ENCODE measurements around the gene SSMEM1. TPM values are rescaled to one million over a fixed set of nuclear protein-coding genes. Genes with fewer than 3 reads are reported as not detected.

The SSMEM1 gene
- total RNA-seq, 1 experiment from 2014 or later = not detected

GRCh38 chr7:130263130-130263529, 55.5 kb downstream of the SSMEM1 start:
- no peak overlapping the region for H3T11ph ChIP-seq (ENCODE audit: low read length)
- no peaks in the 10 kb centered on the region for H3K9me3 ChIP-seq (ENCODE audit: control insufficient read depth, low read depth, low read length)
- no CpG with 5 or more reads among the region's 2 CpGs for WGBS (ENCODE audit: extremely low coverage, insufficient read length, low lambda C conversion rate)
- H2BK12ac ChIP-seq (ENCODE audit: insufficient read length, low read depth, low read length) = no peak overlapping the region
- no peak overlapping the region for H2BK120ac ChIP-seq (ENCODE audit: low read depth, low read length, poor library complexity, severe bottlenecking)
- no peak overlapping the region for H4K91ac ChIP-seq (ENCODE audit: insufficient read length, low read depth, low read length)
- H4K8ac ChIP-seq (replicated peaks; ENCODE audit: insufficient read length, low read depth, low read length) = no peak overlapping the region
- Mint-ChIP-seq H3K27ac (no peak overlapping the region), H3K27me3 (ENCODE audit: low read depth) (peaks cover 8% of the 10 kb centered on the region), H3K9me3 (peaks cover 5 to 14% of the 10 kb centered on the region in 2 experiments; a peak in 4 of 5 replicates), H3K36me3 (ENCODE audit: insufficient read depth in 1 of 3, low read depth in 3 of 3) (peaks cover 2 to 15% (median 12%) of the 10 kb centered on the region in 3 experiments; a peak in 6 of 7 replicates), H3K4me3 (no peak overlapping the region), H3K4me1 (peaks cover 52 to 54% of the 10 kb centered on the region in 2 experiments)
- no peak overlapping the region for H3K4ac ChIP-seq (ENCODE audit: low read depth, low read length)
- no peaks in the 10 kb centered on the region for H3K27me3 ChIP-seq (ENCODE audit: insufficient read depth, low read length)
- no peak overlapping the region for H4K5ac ChIP-seq (ENCODE audit: insufficient read length, low read depth, low read length)
- no peak overlapping the region for H2BK20ac ChIP-seq (ENCODE audit: low read depth, low read length, poor library complexity, severe bottlenecking)
- H3K27ac ChIP-seq (ENCODE audit: insufficient read length, low read depth, low read length) = no peak overlapping the region
- no peak overlapping the region for H3K4me2 ChIP-seq (ENCODE audit: insufficient read depth, insufficient read length, low read length)
- H2BK15ac ChIP-seq (ENCODE audit: low read depth, low read length) = no peak overlapping the region
- no peak for TF ChIP-seq CTCF (conservative IDR thresholded peaks at IDR 0.05)
- no peaks in the 10 kb centered on the region for H3K79me1 ChIP-seq (ENCODE audit: insufficient read depth, low read depth, low read length, poor library complexity, severe bottlenecking)
- H2AFZ ChIP-seq (ENCODE audit: low read length) = no peak overlapping the region
- H2BK5ac ChIP-seq (ENCODE audit: insufficient read length, low read length) = no peak overlapping the region
- no peak for DNase-seq
- H3K23me2 ChIP-seq (ENCODE audit: insufficient read length, low read depth, low read length, poor library complexity, severe bottlenecking) = no peaks in the 10 kb centered on the region
- no peak overlapping the region for H3K18ac ChIP-seq (ENCODE audit: insufficient read length, low read depth, low read length)
- no peak overlapping the region for H3K9ac ChIP-seq (ENCODE audit: extremely low read depth, insufficient read length, low read length)
- no peak overlapping the region for H3K23ac ChIP-seq (ENCODE audit: insufficient read length, low read depth, low read length)
- no peak overlapping the region for H2AK5ac ChIP-seq (ENCODE audit: insufficient read length, low read length)
- H3K4me1 ChIP-seq (ENCODE audit: insufficient read depth, low read length) = no peaks in the 10 kb centered on the region; the same call in 1 of the 2 replicates
- no peak overlapping the region for H3K56ac ChIP-seq (ENCODE audit: insufficient read length, low read depth, low read length)
- no peak overlapping the region for H3K14ac ChIP-seq (ENCODE audit: insufficient read depth, low read length)
- H4K20me1 ChIP-seq (ENCODE audit: control insufficient read depth, insufficient read depth, insufficient read length) = no peaks in the 10 kb centered on the region
- no peaks in the 10 kb centered on the region for H3K79me2 ChIP-seq (ENCODE audit: insufficient read depth, low read length)

Other genes starting within 250 kb of the SSMEM1 start
- gene ZC3HC1, start 156.5 kb upstream of the SSMEM1 start, total RNA-seq (2021) = 30.1 and 30.8 TPM in 2 replicates
- gene KLHDC10, start 137.3 kb upstream of the SSMEM1 start, total RNA-seq (2021) = 16.7 and 17.3 TPM in 2 replicates
- gene TMEM209, start 2.5 kb upstream of the SSMEM1 start, total RNA-seq (2021) = 30.8 and 33.9 TPM in 2 replicates
- gene CPA2, start 59.0 kb downstream of the SSMEM1 start, total RNA-seq (2021) = 0.29 TPM in 1 of 2 replicates, not detected in the other
- not detected in 2 replicates for gene CPA4, start 85.3 kb downstream of the SSMEM1 start, total RNA-seq (2021)
- gene CPA5, start 137.0 kb downstream of the SSMEM1 start, total RNA-seq (2021) = not detected in 2 replicates
- gene CPA1, start 172.6 kb downstream of the SSMEM1 start, total RNA-seq (2021) = not detected in 2 replicates
- gene CEP41, start 233.2 kb downstream of the SSMEM1 start, total RNA-seq (2021) = 9.2 and 9.7 TPM in 2 replicates